Activated CD4-positive, alpha-beta T cell treated with anti-CD3 and anti-CD28 coated beads, Interleukin-10, Interleukin-2, amounts not matched to agents 100 ng/mL and 50 ng/mL, durations not matched to agents 16 hours and 8 hours (primary cell): ENCODE results near the gene CEP57L1.
"Not testable (repeated sequence)": the region's sequence is repeated elsewhere in the genome, so short reads cannot be mapped to it uniquely, and the experiment has no call there.

Experiments
- DNase-seq: peaks from one replicate; pipeline ENCODE4 v3.0.0-alpha.2; 2020

CEP57L1 gene

DNA sequence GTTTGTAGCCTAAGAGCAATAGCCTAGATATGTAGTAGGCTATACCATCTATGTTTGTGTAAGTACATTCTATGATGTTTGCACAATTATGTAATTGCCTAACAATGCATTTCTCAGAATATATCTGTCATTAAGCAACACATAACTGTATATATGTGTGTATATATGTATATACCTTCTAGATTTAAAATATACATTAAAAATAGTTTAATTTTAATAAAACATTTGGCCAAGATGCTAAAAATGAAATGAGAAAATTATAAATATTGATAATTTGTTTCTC lies 21.2 kb upstream of the CEP57L1 start:
- DNase-seq, result no peak

DNA sequence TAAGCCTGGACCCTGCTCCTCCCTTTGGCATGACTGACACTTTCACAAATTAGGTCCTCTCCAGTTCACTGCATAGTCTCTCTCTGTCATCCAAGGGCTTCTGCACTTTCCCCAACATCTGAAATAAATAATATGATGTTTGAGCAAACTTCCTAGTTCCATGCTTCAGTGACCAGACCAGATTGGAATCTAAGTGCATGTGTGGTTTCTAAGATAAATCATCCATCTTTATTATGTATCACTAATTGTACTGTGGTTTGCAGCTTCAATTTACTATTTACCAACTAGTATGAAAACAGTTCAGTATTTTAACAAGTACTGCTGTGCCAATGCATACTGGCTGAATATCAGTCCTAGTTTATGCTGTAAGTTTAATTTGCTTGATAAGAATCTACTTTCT lies 19.4 kb upstream of the CEP57L1 start:
- no peak for DNase-seq

- no peak for DNase-seq
Measured at GRCh38 chr6:109076377-109076776, 18.9 kb upstream of the CEP57L1 start.

DNA sequence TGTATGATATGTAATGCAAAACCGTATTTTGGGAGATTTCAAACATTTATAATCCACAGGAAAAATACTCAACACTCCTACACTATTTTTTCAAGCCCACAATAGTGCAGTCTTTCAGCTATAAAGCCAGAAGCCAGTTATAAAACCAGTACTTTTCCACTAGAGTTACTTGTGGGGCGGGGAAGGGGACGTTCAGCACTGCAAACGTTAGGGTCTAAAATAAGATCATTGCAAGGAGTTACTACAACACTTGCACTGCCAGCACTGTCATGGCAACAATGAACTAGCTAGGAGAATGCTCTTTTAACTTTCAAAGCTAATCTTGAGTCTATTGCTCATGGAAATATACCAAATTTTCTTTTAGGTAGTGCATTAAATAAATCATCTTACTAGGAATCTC lies 15.3 kb upstream of the CEP57L1 start:
- DNase-seq, result no peak

GRCh38 chr6:109081026-109081425 lies 14.3 kb upstream of the CEP57L1 start:
- DNase-seq, result no peak

DNA sequence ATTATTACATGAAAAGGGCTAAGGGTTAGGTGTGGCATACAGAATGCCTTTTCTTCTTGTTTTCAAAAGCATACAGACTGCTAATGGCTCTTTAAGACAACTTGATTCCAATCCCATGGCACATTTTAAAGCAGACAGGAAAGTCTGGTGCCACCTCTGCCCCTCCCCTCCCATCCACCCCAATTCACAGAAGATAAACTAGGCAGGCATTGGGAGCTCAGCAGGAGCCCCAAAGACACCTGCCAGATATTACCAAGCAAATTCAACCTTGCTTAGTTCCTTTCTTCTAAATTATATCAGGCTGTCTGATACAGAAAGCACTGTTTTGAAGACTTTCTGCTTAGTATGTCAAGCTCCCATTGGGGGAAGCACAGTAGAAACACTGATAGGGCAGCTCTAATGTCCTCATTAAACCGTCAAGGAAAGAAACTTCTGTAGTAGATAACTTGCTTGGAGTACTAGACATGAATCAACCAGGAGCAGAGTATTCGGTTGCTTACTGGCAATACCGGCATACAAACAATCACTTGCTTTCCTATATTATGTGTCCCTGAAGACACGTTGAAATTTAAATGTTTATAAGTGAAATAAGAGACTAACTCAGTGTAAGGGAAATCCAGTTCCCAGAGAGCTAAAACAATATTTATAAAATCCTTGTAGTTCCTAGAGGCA lies 13.7 kb upstream of the CEP57L1 start:
- DNase-seq, result no peak

DNA sequence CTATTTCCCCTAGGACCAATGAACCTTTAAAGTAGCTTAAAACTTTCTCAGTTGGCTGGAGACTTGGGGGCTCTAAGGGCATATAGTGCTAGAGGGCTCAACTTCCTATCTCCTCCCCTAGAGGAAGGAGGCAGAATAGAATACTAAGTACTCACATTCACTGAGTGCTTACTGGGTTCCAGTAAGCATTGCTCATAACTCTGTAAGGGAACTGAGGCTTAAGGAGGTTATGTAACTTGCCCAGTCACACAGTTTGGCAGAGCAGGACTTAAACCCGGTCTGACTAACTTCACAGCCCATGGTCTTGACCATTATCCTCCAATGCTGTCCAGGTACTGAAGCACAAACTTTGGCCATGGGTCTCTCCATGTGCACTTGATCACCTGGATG lies 13.1 kb upstream of the CEP57L1 start:
- no peak for DNase-seq

- DNase-seq, result no peak
Measured at GRCh38 chr6:109083657-109084056, 11.7 kb upstream of the CEP57L1 start.

- not testable (repeated sequence) for DNase-seq
Measured at GRCh38 chr6:109084146-109084545, 11.2 kb upstream of the CEP57L1 start.

DNA sequence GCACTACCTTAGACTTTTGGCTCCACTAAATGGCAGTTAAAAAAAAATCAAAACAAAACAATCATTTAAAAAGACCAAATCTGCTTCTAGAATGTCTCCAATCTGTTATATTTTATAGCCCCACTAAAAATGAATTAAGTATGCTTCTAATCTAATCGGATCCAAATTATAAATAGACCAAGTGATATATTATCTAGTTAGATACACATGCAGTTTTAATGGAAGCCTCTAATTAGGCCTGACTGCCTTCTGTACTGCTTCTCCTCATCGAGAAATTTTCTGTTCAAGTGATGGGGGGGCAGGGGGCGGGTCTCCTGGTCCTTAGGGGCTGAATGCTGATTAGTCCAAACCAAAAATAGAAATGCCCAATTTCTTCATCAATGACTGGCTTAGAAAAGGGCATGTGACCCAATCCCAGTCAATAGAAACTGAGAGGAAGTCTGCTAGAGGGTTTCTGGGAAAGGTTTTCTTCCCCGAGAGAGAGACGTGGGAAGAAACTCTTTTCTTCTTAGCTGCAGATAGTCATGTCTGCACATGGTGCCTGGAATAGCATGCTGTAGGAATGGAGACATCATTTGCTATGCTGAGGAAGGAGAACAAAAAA lies 7.5 kb upstream of the CEP57L1 start:
- no peak for DNase-seq

DNA sequence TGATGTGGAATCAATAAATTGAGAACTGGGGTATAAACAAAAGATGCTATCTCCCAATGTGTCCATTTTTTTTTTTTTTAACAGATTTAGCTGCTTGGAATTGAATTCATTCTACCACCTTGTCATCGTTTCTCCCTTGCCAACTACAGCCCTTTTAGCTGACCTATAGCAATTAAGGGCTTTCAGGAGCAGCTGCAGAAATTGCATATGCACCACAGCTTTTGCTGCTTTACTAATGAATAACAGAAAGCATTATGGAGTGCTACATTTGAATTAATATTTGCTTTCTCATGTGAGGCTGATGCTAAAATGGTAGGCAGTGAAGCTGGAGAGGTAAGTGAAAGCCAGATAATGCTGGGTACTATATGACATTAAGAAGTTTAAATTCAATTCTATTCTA lies 6.3 kb upstream of the CEP57L1 start:
- DNase-seq, result no peak

DNA sequence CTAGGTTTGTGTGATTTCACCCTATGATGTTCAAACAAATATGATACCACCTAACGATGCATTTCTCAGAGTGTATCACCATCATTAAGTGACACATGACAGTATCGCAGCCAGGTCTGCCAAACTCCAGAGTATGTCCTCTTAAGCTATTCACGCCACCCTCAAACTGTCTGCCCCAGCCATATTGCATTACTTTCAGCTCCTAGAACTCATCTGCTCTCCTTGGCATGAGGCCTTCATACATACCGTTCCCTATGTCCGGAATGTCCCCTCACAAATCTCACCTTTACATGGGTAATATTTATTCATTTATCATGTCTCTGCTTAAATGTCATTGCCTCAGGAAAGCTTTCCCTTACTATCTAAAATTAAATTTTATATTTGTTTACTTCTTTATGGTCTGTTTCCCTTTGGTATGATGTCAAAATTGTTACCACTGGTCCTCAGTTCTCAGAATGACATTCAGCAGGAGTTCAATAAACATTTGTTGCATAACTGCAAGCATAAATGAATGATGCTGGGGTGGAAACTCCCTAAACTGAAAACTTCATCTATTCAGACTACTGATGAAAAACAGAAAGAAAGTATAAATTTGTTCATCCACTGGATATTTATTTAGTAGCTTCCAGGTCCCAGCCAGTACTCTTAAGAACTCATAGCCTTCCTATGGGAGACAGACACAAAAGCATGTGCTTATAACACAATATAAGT lies 3.8 kb upstream of the CEP57L1 start:
- DNase-seq, result peak; percentile 7

- DNase-seq, result no peak
Measured at GRCh38 chr6:109092074-109092473, 3.2 kb upstream of the CEP57L1 start.

DNA sequence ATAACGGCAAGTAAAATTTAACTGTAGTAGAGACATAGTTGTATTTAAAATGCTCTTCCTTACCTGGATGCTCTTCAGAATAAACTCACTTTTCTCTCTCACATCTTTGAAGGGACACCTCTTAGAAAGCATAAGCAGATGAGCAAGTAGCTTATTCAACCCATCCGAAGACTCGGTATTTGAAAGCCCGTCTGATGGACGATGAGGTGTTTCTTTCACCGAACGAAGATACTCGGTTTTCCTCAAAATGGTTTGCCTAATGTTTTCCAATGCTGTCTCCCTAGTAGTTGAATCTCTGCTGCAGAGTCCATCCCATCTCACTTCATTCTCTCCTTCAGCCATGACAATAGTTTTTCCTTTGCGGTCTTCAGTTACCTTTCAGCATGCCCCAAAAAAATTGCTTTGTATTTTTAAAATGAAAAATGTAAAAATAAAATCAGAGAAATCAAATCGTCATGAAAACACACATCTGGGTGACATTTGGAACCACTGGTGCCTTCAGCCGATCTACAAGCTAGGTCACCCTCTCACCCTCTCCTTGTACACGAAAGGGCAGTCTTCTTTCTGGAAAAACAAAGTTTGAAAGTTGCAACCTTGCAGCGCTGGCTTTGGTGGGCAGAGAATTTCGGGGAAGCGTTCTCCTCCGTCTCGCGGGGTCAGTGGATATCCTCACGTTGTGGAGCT lies 1.4 kb upstream of the CEP57L1 start:
- no peak for DNase-seq

GRCh38 chr6:109094416-109095035 lies 781 bp upstream of the CEP57L1 start, which contains the start of gene SESN1:
TSS of gene SESN1 (minus strand) at chr6:109094846. CDS start at chr6:109094073, 773 bp downstream.
- peak; percentile 89 for DNase-seq

DNA sequence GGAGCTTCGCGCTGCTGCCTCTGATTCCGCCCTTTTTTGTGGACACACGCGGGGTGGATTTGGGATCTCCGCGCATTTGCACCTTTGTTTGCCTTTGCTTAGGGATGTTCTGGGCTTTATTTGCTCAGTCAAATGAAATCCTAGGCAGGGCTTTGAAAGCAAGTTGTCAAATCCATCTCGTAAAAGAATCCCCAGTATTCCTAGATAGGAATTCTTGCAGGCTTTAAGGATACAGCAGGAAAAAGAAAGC lies 453 bp downstream of the CEP57L1 start:
- DNase-seq, result no peak

DNA sequence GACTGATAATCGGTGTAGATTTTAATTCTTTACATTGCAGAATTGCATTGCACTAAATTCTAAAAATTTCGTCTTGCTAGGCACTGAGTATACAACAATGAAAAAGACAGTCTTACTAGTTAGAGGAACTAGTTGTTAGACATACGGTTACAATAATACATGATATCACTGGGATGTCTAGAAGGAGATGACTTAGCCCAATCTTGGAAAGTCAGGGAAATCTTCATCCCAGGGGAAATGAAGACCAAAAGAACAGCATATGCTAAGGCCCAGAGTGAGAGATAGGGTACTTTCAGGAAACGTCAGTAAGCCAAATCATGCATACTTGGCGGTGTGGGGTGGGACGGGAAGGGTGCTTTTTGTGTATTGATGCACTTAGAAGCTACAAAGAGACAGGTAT lies 901 bp downstream of the CEP57L1 start:
- no peak for DNase-seq

DNA sequence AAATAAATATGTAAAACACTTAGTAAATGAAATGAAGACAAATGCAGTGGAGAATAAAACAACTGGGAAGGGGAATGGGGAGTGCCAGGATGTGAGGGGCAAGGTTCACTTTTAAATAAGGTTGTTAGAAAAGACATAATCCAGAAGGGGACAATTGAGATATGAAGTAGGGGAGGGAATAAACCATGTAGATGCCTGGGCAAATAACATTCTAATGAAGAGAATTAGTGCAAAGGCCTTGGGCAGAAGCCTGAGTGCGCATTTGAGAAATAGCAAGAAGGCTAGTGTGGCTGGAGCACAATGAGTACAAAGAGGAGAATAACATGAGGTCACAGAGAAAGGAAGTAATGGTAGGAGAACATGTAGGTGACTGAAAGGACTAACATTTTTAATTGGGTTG lies 2.4 kb downstream of the CEP57L1 start:
- no peak for DNase-seq

- no peak for DNase-seq
Measured at GRCh38 chr6:109102762-109103161, 7.5 kb downstream of the CEP57L1 start.

DNA sequence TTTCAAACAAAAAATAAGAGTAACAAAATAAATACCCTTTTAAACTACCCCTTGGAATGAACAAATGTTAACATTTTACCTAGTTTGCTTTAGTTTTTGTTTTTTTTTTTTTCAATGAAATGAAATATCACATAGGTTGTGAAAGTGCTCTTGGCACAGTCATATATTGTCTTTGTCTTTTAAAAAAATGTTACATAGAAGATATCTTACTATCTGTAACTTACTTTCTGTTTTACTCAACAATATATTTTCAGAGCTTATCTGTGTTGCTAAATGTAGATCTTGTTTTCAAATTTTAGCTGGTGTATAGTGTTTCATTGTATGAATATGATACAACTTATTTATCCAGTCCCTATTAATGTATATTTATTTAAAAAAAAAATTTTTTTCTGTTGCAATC lies 8.6 kb downstream of the CEP57L1 start:
- DNase-seq, result peak; percentile 13

GRCh38 chr6:109104512-109104911 lies 9.2 kb downstream of the CEP57L1 start:
- DNase-seq, result no peak

- DNase-seq, result no peak
Measured at GRCh38 chr6:109105681-109106080, 10.4 kb downstream of the CEP57L1 start.

- DNase-seq, result not testable (repeated sequence)
Measured at GRCh38 chr6:109109663-109110062, 14.4 kb downstream of the CEP57L1 start.

DNA sequence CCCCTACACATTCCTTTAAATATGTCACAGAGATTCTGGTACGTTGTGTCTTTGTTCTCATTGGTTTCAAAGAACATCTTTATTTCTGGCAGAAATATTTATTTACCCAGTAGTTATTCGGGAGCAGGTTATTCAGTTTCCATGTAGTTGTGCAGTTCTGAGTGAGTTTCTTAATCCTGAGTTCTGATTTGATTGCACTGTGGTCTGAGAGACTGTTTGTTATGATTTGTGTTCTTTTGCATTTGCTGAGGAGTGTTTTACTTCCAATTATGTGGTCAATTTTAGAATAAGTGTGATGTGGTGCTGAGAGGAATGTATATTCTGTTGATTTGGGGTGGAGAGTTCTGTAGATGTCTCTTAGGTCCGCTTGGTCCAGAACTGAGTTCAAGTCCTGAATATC lies 17.4 kb downstream of the CEP57L1 start:
- not testable (repeated sequence) for DNase-seq
